ENCODE measurements around the gene BCR.
"Not testable (repeated sequence)": the region's sequence is repeated elsewhere in the genome, so short reads cannot be mapped to it uniquely, and the experiment has no call there.

Gene BCR

GRCh38 chr22:23180301-23180892, at the start of gene BCR:
BCR (plus strand) TSS chr22:23180509; CDS start chr22:23180961, 452 bp downstream.
- peak within 1 kb of the TSS; percentile 67 for H3K4me3 ChIP-seq (ENCODE audit: low read depth, low read length)
- DNase-seq (ENCODE audit: low read depth) = peak; percentile 30

GRCh38 chr22:23130697-23131096, 49.6 kb upstream of the BCR start:
- DNase-seq (ENCODE audit: low read depth) = no peak

GRCh38 chr22:23131931-23132330, 48.4 kb upstream of the BCR start:
- no peak for DNase-seq (ENCODE audit: low read depth)
- H3K4me3 ChIP-seq (ENCODE audit: low read depth, low read length) = no peak overlapping the region

More at GRCh38 chr22:23130697-23131096, 49.6 kb upstream of the BCR start:
- H3K4me3 ChIP-seq (ENCODE audit: low read depth, low read length) = no peak overlapping the region

- no peak overlapping the region for H3K4me3 ChIP-seq (ENCODE audit: low read depth, low read length)
- DNase-seq (ENCODE audit: low read depth) = no peak
Observed at GRCh38 chr22:23132376-23133091, 47.8 kb upstream of the BCR start.

- no peak overlapping the region for H3K4me3 ChIP-seq (ENCODE audit: low read depth, low read length)
Observed at GRCh38 chr22:23133922-23134321, 46.4 kb upstream of the BCR start.

GRCh38 chr22:23136991-23137390, 43.3 kb upstream of the BCR start:
- not testable (repeated sequence) for H3K4me3 ChIP-seq (ENCODE audit: low read depth, low read length); DNase-seq (ENCODE audit: low read depth)

More at GRCh38 chr22:23133922-23134321, 46.4 kb upstream of the BCR start:
- no peak for DNase-seq (ENCODE audit: low read depth)

GRCh38 chr22:23137468-23137867, 42.8 kb upstream of the BCR start:
- no peak overlapping the region for H3K4me3 ChIP-seq (ENCODE audit: low read depth, low read length)
- DNase-seq (ENCODE audit: low read depth) = no peak

- H3K4me3 ChIP-seq (ENCODE audit: low read depth, low read length) = no peak overlapping the region
Observed at GRCh38 chr22:23137905-23138561, 42.3 kb upstream of the BCR start.

GRCh38 chr22:23138584-23139435, 41.5 kb upstream of the BCR start:
- no peak overlapping the region for H3K4me3 ChIP-seq (ENCODE audit: low read depth, low read length)
- no peak for DNase-seq (ENCODE audit: low read depth)

More at GRCh38 chr22:23137905-23138561, 42.3 kb upstream of the BCR start:
- no peak for DNase-seq (ENCODE audit: low read depth)

GRCh38 chr22:23140385-23140784, 39.9 kb upstream of the BCR start:
- H3K4me3 ChIP-seq (ENCODE audit: low read depth, low read length) = no peak overlapping the region
- no peak for DNase-seq (ENCODE audit: low read depth)

GRCh38 chr22:23142546-23143105, 37.7 kb upstream of the BCR start:
- no peak for DNase-seq (ENCODE audit: low read depth)
- H3K4me3 ChIP-seq (ENCODE audit: low read depth, low read length) = no peak overlapping the region

GRCh38 chr22:23143119-23143518, 37.2 kb upstream of the BCR start:
- no peak for DNase-seq (ENCODE audit: low read depth)
- H3K4me3 ChIP-seq (ENCODE audit: low read depth, low read length) = no peak overlapping the region

GRCh38 chr22:23144432-23144831, 35.9 kb upstream of the BCR start:
- DNase-seq (ENCODE audit: low read depth) = no peak
- no peak overlapping the region for H3K4me3 ChIP-seq (ENCODE audit: low read depth, low read length)

- DNase-seq (ENCODE audit: low read depth) = peak; percentile 97
- H3K4me3 ChIP-seq (ENCODE audit: low read depth, low read length) = peak within 1 kb of the TSS; percentile 56
Observed at GRCh38 chr22:23144932-23145877, 35.1 kb upstream of the BCR start, which contains the start of gene RAB36. RAB36 (plus strand) TSS chr22:23145477; CDS start chr22:23146617, 1,140 bp downstream.

GRCh38 chr22:23145878-23146470, 34.3 kb upstream of the BCR start:
- no peak for DNase-seq (ENCODE audit: low read depth)
- H3K4me3 ChIP-seq (ENCODE audit: low read depth, low read length) = peak overlapping the region; percentile 56

GRCh38 chr22:23146478-23147205, 33.7 kb upstream of the BCR start:
- no peak overlapping the region for H3K4me3 ChIP-seq (ENCODE audit: low read depth, low read length)
- no peak for DNase-seq (ENCODE audit: low read depth)

All from skeletal muscle cell (primary cell).